SK-N-SH treated with all-trans-retinoic acid at 6 μM for 48 hours (cell line): Measurements from ENCODE around the gene DPYD.

ENCODE experiments used
- ARNTL ChIP-seq: fragments of 450-650 bp; formaldehyde crosslinking; IDR thresholded peaks from 2 replicates; pipeline ENCODE4 v1.5.0; 2020; ENCODE audit warnings: low read depth, mild to moderate bottlenecking, moderate library complexity, borderline replicate concordance
- BACH2 ChIP-seq: fragments of 250-450 bp; sonication (Bioruptor Pico); IDR thresholded peaks from 2 replicates; pipeline ENCODE4 v1.9.0; 2021; ENCODE audit warnings: mild to moderate bottlenecking, borderline replicate concordance
- ESRRG ChIP-seq: fragments of 250-450 bp; sonication (Bioruptor Pico); IDR thresholded peaks from 2 replicates; pipeline ENCODE4 v1.6.1; 2021; ENCODE audit warnings: mild to moderate bottlenecking
- GLIS3 ChIP-seq: fragments of 250-450 bp; sonication (Bioruptor Pico); IDR thresholded peaks from 2 replicates; pipeline ENCODE4 v1.5.0; 2020; ENCODE audit warnings: mild to moderate bottlenecking, moderate library complexity
- PPARA ChIP-seq: fragments of 250-450 bp; sonication (Bioruptor Pico); IDR thresholded peaks from 2 replicates; pipeline ENCODE4 v1.5.0; 2020; ENCODE audit warnings: mild to moderate bottlenecking, borderline replicate concordance
- TCF4 ChIP-seq: fragments of 250-450 bp; sonication (Bioruptor Pico); IDR thresholded peaks from 2 replicates; pipeline ENCODE4 v1.8.0; 2021; ENCODE audit warnings: mild to moderate bottlenecking, moderate library complexity, borderline replicate concordance
- TOX ChIP-seq: fragments of 250-450 bp; sonication (Bioruptor Pico); IDR thresholded peaks from 2 replicates; pipeline ENCODE4 v1.8.0; 2021; ENCODE audit warnings: mild to moderate bottlenecking, moderate library complexity, borderline replicate concordance
- ZFP3 ChIP-seq: fragments of 250-450 bp; sonication (Bioruptor Pico); IDR thresholded peaks from 2 replicates; pipeline ENCODE4 v1.5.0; 2020; ENCODE audit warnings: mild to moderate bottlenecking, moderate library complexity
- TF ChIP-seq, protein P1 (sequence below): fragments of 250-450 bp; sonication (Bioruptor Pico); IDR thresholded peaks from 2 replicates; pipeline ENCODE4 v1.8.0; 2020; ENCODE audit warnings: mild to moderate bottlenecking, moderate library complexity, borderline replicate concordance
- TF ChIP-seq, protein P2 (sequence below): fragments of 250-450 bp; sonication (Bioruptor Pico); IDR thresholded peaks from 2 replicates; pipeline ENCODE4 v1.8.0; 2021; ENCODE audit warnings: low read depth, mild to moderate bottlenecking, moderate library complexity, borderline replicate concordance

DNA sequence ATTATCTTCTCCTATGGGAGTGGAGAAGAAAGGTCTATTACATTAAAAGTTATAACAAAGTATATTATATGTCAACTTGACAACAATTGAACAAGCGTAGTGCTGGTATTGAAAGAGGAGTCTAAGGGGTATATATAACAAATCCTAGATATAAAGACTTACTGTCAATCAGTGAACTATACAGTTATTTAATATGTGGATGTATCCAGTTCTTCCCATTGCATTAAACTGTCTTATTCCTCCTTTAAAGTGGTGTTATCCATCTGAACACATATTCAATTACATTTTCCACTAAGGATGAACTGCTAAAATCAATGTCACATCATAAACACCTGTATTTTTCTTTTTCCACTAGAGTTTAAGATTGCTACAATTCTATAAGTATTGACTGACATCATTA is 438.8 kb downstream of the DPYD start:
- no peak for TF ChIP-seq ZFP3
- TF ChIP-seq, protein P1, sequence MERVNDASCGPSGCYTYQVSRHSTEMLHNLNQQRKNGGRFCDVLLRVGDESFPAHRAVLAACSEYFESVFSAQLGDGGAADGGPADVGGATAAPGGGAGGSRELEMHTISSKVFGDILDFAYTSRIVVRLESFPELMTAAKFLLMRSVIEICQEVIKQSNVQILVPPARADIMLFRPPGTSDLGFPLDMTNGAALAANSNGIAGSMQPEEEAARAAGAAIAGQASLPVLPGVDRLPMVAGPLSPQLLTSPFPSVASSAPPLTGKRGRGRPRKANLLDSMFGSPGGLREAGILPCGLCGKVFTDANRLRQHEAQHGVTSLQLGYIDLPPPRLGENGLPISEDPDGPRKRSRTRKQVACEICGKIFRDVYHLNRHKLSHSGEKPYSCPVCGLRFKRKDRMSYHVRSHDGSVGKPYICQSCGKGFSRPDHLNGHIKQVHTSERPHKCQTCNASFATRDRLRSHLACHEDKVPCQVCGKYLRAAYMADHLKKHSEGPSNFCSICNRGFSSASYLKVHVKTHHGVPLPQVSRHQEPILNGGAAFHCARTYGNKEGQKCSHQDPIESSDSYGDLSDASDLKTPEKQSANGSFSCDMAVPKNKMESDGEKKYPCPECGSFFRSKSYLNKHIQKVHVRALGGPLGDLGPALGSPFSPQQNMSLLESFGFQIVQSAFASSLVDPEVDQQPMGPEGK (CRISPR knock-in tag), result no peak
- no peak for TF ChIP-seq BACH2 (CRISPR knock-in tag)
- TF ChIP-seq, protein P2, sequence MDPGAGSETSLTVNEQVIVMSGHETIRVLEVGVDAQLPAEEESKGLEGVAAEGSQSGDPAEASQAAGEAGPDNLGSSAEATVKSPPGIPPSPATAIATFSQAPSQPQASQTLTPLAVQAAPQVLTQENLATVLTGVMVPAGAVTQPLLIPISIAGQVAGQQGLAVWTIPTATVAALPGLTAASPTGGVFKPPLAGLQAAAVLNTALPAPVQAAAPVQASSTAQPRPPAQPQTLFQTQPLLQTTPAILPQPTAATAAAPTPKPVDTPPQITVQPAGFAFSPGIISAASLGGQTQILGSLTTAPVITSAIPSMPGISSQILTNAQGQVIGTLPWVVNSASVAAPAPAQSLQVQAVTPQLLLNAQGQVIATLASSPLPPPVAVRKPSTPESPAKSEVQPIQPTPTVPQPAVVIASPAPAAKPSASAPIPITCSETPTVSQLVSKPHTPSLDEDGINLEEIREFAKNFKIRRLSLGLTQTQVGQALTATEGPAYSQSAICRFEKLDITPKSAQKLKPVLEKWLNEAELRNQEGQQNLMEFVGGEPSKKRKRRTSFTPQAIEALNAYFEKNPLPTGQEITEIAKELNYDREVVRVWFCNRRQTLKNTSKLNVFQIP (CRISPR knock-in tag), result no peak
- TF ChIP-seq TOX (CRISPR knock-in tag), result no peak
- no peak for TF ChIP-seq TCF4 (CRISPR knock-in tag)
- TF ChIP-seq PPARA (CRISPR knock-in tag), result no peak
- no peak for TF ChIP-seq ARNTL (CRISPR knock-in tag)
- TF ChIP-seq GLIS3 (CRISPR knock-in tag), result no peak
- TF ChIP-seq ESRRG (CRISPR knock-in tag), result no peak
